Measurements from ENCODE around the gene VWCE. TPM values are rescaled to one million over a fixed set of nuclear protein-coding genes. Genes with fewer than 3 reads are reported as not detected.
"Not testable (repeated sequence)": the region's sequence is repeated elsewhere in the genome, so short reads cannot be mapped to it uniquely, and the experiment has no call there.

VWCE gene
- total RNA-seq, 1 donor from 2014 or later, result 20.6 TPM

GRCh38 chr11:61222047-61222446 lies 73.1 kb downstream of the VWCE start, which contains the start of gene PGA4:
PGA4 (plus strand) TSS chr11:61222347; CDS start chr11:61222401, 54 bp downstream.
- not testable (repeated sequence) for DNase-seq (ENCODE audit: low spot score); ATAC-seq

GRCh38 chr11:61219016-61219415 lies 76.1 kb downstream of the VWCE start:
- DNase-seq (ENCODE audit: low spot score); ATAC-seq: not testable (repeated sequence)

GRCh38 chr11:61218306-61218705 lies 76.8 kb downstream of the VWCE start:
- not testable (repeated sequence) for DNase-seq (ENCODE audit: low spot score); ATAC-seq

- not testable (repeated sequence) for ATAC-seq; DNase-seq (ENCODE audit: low spot score)
These were observed 81.3 kb downstream of the VWCE start for GRCh38 chr11:61213711-61214324.

GRCh38 chr11:61212202-61212601 lies 82.9 kb downstream of the VWCE start:
- not testable (repeated sequence) for ATAC-seq; DNase-seq (ENCODE audit: low spot score)

GRCh38 chr11:61211327-61211952 lies 83.7 kb downstream of the VWCE start:
- DNase-seq (ENCODE audit: low spot score); ATAC-seq: not testable (repeated sequence)

DNA sequence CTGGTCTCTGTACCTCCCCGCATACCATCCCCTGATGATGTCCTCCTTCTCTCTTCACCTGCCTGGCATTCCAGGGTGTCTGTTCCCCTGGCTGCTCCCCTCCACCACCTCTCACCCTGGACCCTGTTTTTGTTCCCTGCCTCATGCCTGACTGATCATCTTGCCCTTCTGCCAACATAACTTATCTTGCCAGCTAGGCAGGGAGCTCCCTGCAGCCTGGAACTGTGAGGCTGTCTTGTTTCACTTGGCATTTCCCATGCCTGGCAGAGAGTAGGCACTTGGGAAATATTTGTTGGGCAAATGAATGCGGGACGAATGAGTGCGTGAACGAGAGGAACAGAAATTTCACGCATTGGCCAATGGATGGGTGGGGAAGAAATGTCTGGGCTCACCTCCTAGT lies 84.5 kb downstream of the VWCE start:
- not testable (repeated sequence) for DNase-seq (ENCODE audit: low spot score); ATAC-seq

Other genes starting within 250 kb of the VWCE start
- gene CD5, start 192.8 kb downstream of the VWCE start, total RNA-seq, result 0.55 TPM
- 5.9 TPM for gene VPS37C, start 133.9 kb downstream of the VWCE start, total RNA-seq
- gene PGA3, start 91.8 kb downstream of the VWCE start, total RNA-seq, result not detected
- 0.53 TPM for gene PGA4, start 73.0 kb downstream of the VWCE start, total RNA-seq
- 0.18 TPM for gene PGA5, start 54.1 kb downstream of the VWCE start, total RNA-seq
- 105 TPM for gene DDB1, start 37.8 kb upstream of the VWCE start, total RNA-seq
- gene TKFC, start 37.9 kb upstream of the VWCE start, total RNA-seq, result 176 TPM
- 37.9 TPM for gene CYB561A3, start 66.6 kb upstream of the VWCE start, total RNA-seq
- 23.7 TPM for gene TMEM138, start 67.1 kb upstream of the VWCE start, total RNA-seq
- 1.7 TPM for gene TMEM216, start 97.3 kb upstream of the VWCE start, total RNA-seq
- 34.0 TPM for gene CPSF7, start 134.7 kb upstream of the VWCE start, total RNA-seq
- gene SDHAF2, start 134.8 kb upstream of the VWCE start, total RNA-seq, result 18.8 TPM
- not detected for gene LRRC10B, start 213.4 kb upstream of the VWCE start, total RNA-seq